K562 (cell line): ENCODE measurements around the gene YOD1. TPM values are rescaled to one million over a fixed set of nuclear protein-coding genes. Genes with fewer than 3 reads are reported as not detected.
A peak's percentile ranks its signal among the peaks of the same experiment; 100 is the strongest.

ENCODE experiments used
- BRD4 ChIP-seq: fragments of 200-600 bp; sonication (generic); IDR thresholded peaks from 2 replicates; pipeline ENCODE4 v1.6.1; 2017; ENCODE audit warnings: inconsistent platforms
- CBFB ChIP-seq: sonication (generic); formaldehyde crosslinking; IDR thresholded peaks from 2 replicates; pipeline ENCODE4 v1.4.0; 2020; ENCODE audit warnings: mild to moderate bottlenecking, missing genetic modification reagents
- CHCHD3 ChIP-seq: fragments of 250-450 bp; sonication (Bioruptor Pico); IDR thresholded peaks from 2 replicates; pipeline ENCODE4 v2.1.2; 2022; ENCODE audit warnings: mild to moderate bottlenecking
- ETS2 ChIP-seq: IDR thresholded peaks from 2 replicates; pipeline ENCODE4 v1.6.1; 2016; ENCODE audit warnings: borderline replicate concordance, missing genetic modification characterization, mild to moderate bottlenecking, moderate library complexity, missing compliant biosample characterization; ENCODE audit not compliant: poor library complexity, severe bottlenecking
- GABPA ChIP-seq: fragments of 200-800 bp; sonication (Bioruptor generic); conservative IDR thresholded peaks from 2 replicates; pipeline ENCODE4 v1.6.1; 2016; ENCODE audit warnings: low read depth, missing genetic modification characterization, missing compliant biosample characterization
- GTF2A2 ChIP-seq: IDR thresholded peaks from 2 replicates; pipeline ENCODE4 v1.6.1; 2016; ENCODE audit warnings: mild to moderate bottlenecking, missing genetic modification characterization, missing compliant biosample characterization
- GTF2F1 ChIP-seq: IDR thresholded peaks from 2 replicates; pipeline ENCODE4 v1.6.1; 2011; ENCODE audit warnings: low read depth, low read length, improper control_type of control experiment
- HDAC6 ChIP-seq: IDR thresholded peaks from 2 replicates; pipeline ENCODE4 v1.6.1; 2012; ENCODE audit warnings: low read depth, mild to moderate bottlenecking, control low read depth, inconsistent platforms, low read length, moderate library complexity
- HMGXB4 ChIP-seq: sonication (generic); formaldehyde crosslinking; IDR thresholded peaks from 2 replicates; pipeline ENCODE4 v1.8.1; 2023; ENCODE audit warnings: mild to moderate bottlenecking, missing genetic modification reagents
- ILK ChIP-seq: fragments of 450-650 bp; IDR thresholded peaks from 2 replicates; pipeline ENCODE4 v1.6.1; 2016; ENCODE audit warnings: missing genetic modification characterization, low read depth, mild to moderate bottlenecking, missing compliant biosample characterization, moderate library complexity, borderline replicate concordance
- MAZ ChIP-seq, 2 experiments: fragments of 450-650 bp in 1 of 2; sonication (generic) in 1 of 2; formaldehyde crosslinking; IDR thresholded peaks in 1 of 2; conservative IDR thresholded peaks in 1 of 2; 2 replicates each; pipeline versions ENCODE4 v1.4.0 to v1.5.0; 2020; ENCODE audit warnings: mild to moderate bottlenecking in 1 of 2, missing genetic modification reagents in 1 of 2
- MXI1 ChIP-seq: IDR thresholded peaks from 2 replicates; pipeline ENCODE4 v1.6.1; 2011; ENCODE audit warnings: low read depth, mild to moderate bottlenecking, improper control_type of control experiment, low read length
- MYNN ChIP-seq, 2 experiments: sonication (generic); formaldehyde crosslinking in 1 of 2; IDR thresholded peaks; 2 replicates each; pipeline versions ENCODE4 v1.5.0 to v1.6.1; 2016 to 2020; ENCODE audit warnings: antibody characterized with exemption in 1 of 2, missing genetic modification reagents in 1 of 2
- RB1 ChIP-seq: fragments of 450-650 bp; IDR thresholded peaks from 2 replicates; pipeline ENCODE4 v1.6.1; 2017; ENCODE audit warnings: low read depth, mild to moderate bottlenecking
- RBM15 ChIP-seq: fragments of 200-400 bp; formaldehyde crosslinking; IDR thresholded peaks from 2 replicates; pipeline ENCODE4 v1.6.1; 2018; ENCODE audit warnings: mild to moderate bottlenecking, low read length, moderate library complexity; ENCODE audit not compliant: insufficient read depth
- STAT5A ChIP-seq: IDR thresholded peaks from 2 replicates; pipeline ENCODE4 v1.6.1; 2012; ENCODE audit warnings: low read length, inconsistent platforms, borderline replicate concordance
- TAF9B ChIP-seq: fragments of 450-650 bp; IDR thresholded peaks from 2 replicates; pipeline ENCODE4 v1.6.1; 2018; ENCODE audit warnings: mild to moderate bottlenecking; ENCODE audit not compliant: partially characterized antibody
- TBP ChIP-seq: optimal IDR thresholded peaks from 2 replicates; pipeline ENCODE3; 2011; ENCODE audit warnings: low read depth, low read length, improper control_type of control experiment
- ZNF518B ChIP-seq: fragments of 250-450 bp; sonication (Bioruptor Pico); IDR thresholded peaks from 2 replicates; pipeline ENCODE4 v1.5.0; 2021; ENCODE audit warnings: mild to moderate bottlenecking, moderate library complexity
- ZNF76 ChIP-seq: fragments of 250-450 bp; sonication (Bioruptor Pico); IDR thresholded peaks from 2 replicates; pipeline ENCODE4 v1.4.0; 2020; ENCODE audit warnings: mild to moderate bottlenecking, moderate library complexity, borderline replicate concordance
- ZNF77 ChIP-seq: fragments of 250-450 bp; sonication (Bioruptor Pico); IDR thresholded peaks from 2 replicates; pipeline ENCODE4 v1.5.0; 2020
- ZNF780A ChIP-seq: fragments of 250-450 bp; sonication (Bioruptor Pico); IDR thresholded peaks from 2 replicates; pipeline ENCODE4 v1.5.0; 2021; ENCODE audit warnings: mild to moderate bottlenecking
- polyA plus RNA-seq, 8 experiments: library from polyadenylated mRNA; depleted of rRNA in 4 of 8; stranded (reverse) in 5 of 8; unstranded in 3 of 8; fragments of >200 nt; fragmentation: Nextera tagmentation in 2 of 8; fragmentation: Illumina TruSeq in 1 of 8; extraction: Ambion mirVana in 2 of 8; extraction: Trizol in 1 of 8; gene quantifications; 2 replicates each; pipeline versions ENCODE4 v1.2.1 to v1.2.3, GENCODE V29; 2011 to 2014; ENCODE audit warnings: inconsistent platforms in 1 of 8, missing spikeins in 1 of 8
- total RNA-seq, 7 experiments: library from RNA; depleted of rRNA in 6 of 7; stranded (reverse); fragments of >200 nt in 6 of 7; fragmentation: Illumina TruSeq in 2 of 7; extraction: Trizol in 2 of 7; gene quantifications; 2 replicates each; pipeline versions ENCODE4 v1.2.1 to v1.2.3, GENCODE V29; 2011 to 2021; ENCODE audit warnings: low replicate concordance in 1 of 7

YOD1 gene
- total and polyA plus RNA-seq, 9 of the 15 experiments (the other 6 are each of a cell fraction or from before 2014, with no cell fraction given) = 18.2 to 78.1 (median 46.9) TPM

GRCh38 chr1:207029701-207030521 is 21.1 kb downstream of the YOD1 start (continued):
- TF ChIP-seq ZNF77 (CRISPR knock-in tag) (no peak), GTF2F1 (no peak), ETS2 (tag) (no peak), TAF9B (no peak), GTF2A2 (tag) (no peak), ZNF76 (CRISPR knock-in tag) (peak; percentile 29; the same call in 1 of the 2 replicates), MXI1 (no peak), ZNF518B (CRISPR knock-in tag) (no peak), ZNF780A (CRISPR knock-in tag) (no peak), STAT5A (no peak), HMGXB4 (CRISPR knock-in tag) (no peak), CHCHD3 (CRISPR knock-in tag) (no peak), CBFB (CRISPR knock-in tag) (no peak), BRD4 (no peak), GABPA (tag) (peak; percentile 63; the same call in 1 of the 2 replicates), ILK (tag) (no peak), TBP (no peak), RB1 (no peak), MAZ (CRISPR knock-in tag; conservative IDR thresholded peaks at IDR 0.05 in 1 of 2, IDR thresholded peaks at IDR 0.05 in 1 of 2) (peak in 1 of 2 experiments; percentile 19; a peak in 1 of 4 replicates), HDAC6 (no peak), RBM15 (no peak), MYNN (IDR thresholded peaks at IDR 0.05) (no peak), MYNN (CRISPR knock-in tag; IDR thresholded peaks at IDR 0.05) (no peak)
